ENCODE measurements around the gene GSE1. TPM values are rescaled to one million over a fixed set of nuclear protein-coding genes. Genes with fewer than 3 reads are reported as not detected.
A peak's percentile ranks its signal among the peaks of the same experiment; 100 is the strongest.

The GSE1 gene
- total and polyA plus RNA-seq, 2 of the 13 experiments (the other 11 are each of a cell fraction or from before 2014, with no cell fraction given), result 16.1 to 31.2 TPM

DNA sequence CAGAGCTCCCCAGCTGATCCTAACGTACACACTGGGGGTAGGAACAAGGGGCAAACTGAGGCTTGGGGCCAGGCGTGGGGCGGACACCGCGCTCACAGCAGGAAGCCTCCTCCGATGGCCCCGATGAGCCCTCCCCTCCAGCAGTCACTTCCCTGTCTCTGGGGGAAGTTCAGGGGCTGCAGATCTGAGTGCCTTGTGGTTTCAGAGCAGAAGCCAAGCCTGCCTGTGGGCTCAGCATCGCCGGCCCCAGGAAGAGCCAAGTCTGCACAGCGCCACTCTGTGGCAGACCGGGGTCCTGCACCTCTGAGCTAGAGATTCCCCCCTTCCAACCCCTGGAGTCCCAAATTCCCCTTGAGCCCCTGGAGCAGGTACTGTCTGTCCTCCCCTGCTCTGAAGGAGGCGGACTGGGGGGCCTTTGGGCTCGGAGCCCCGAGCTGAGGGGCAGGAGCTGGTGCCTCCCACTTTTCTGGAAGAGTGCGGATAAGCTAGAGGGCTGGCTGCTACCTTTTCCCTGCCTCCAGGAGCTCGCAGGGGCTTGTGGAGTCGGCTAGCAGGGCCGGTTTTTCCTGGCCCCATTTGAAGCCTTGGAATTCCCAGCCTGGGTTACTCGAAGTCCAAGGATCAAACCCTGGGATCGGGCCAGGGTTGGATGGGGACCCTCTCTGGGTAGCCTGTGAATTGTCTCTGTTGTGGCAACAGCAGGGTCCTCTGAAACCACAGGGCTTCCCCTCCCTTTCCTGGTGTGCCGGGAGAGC lies 2.9 kb downstream of the GSE1 start (continued):
- TF ChIP-seq ZNF790 (CRISPR knock-in tag; IDR thresholded peaks at IDR 0.05; ENCODE audit: borderline replicate concordance) (no peak), SALL1 (CRISPR knock-in tag; IDR thresholded peaks at IDR 0.05) (no peak), SRSF1 (optimal IDR thresholded peaks at IDR 0.05; ENCODE audit: low read depth, low read length) (no peak), ZNF792 (CRISPR knock-in tag; IDR thresholded peaks at IDR 0.05) (peak; percentile 33; the same call in 1 of the 2 replicates), RAD51 (IDR thresholded peaks at IDR 0.05; ENCODE audit: borderline replicate concordance) (no peak), SRF (IDR thresholded peaks at IDR 0.05; ENCODE audit: low read depth, low read length) (no peak), MYNN (CRISPR knock-in tag; IDR thresholded peaks at IDR 0.05; ENCODE audit: low read depth) (no peak), ZFP91 (CRISPR knock-in tag; IDR thresholded peaks at IDR 0.05; ENCODE audit: borderline replicate concordance) (0 out of 2 replicates have a peak, but pooled peaks have one; percentile 3), TCF7 (IDR thresholded peaks at IDR 0.05; ENCODE audit: low read depth) (no peak), ZNF160 (CRISPR knock-in tag; IDR thresholded peaks at IDR 0.05) (no peak), NAIF1 (CRISPR knock-in tag; IDR thresholded peaks at IDR 0.05; ENCODE audit: borderline replicate concordance) (no peak), RAD21 (CRISPR knock-in tag; IDR thresholded peaks at IDR 0.05) (peak; percentile 70), ZNF577 (CRISPR knock-in tag; IDR thresholded peaks at IDR 0.05; ENCODE audit: borderline replicate concordance, low read depth) (no peak), ZC3H4 (CRISPR knock-in tag; IDR thresholded peaks at IDR 0.05; ENCODE audit: borderline replicate concordance) (no peak), MTF1 (CRISPR knock-in tag; IDR thresholded peaks at IDR 0.05) (no peak), ZNF816 (CRISPR knock-in tag; IDR thresholded peaks at IDR 0.05; ENCODE audit: borderline replicate concordance) (no peak), KAT8 (CRISPR knock-in tag; IDR thresholded peaks at IDR 0.05) (no peak), SKIL (CRISPR knock-in tag; IDR thresholded peaks at IDR 0.05; ENCODE audit: borderline replicate concordance) (no peak), HOXA5 (CRISPR knock-in tag; IDR thresholded peaks at IDR 0.05) (0 out of 2 replicates have a peak, but pooled peaks have one; percentile 49), THYN1 (CRISPR knock-in tag; IDR thresholded peaks at IDR 0.05; ENCODE audit: borderline replicate concordance, low read depth) (0 out of 2 replicates have a peak, but pooled peaks have one; percentile 33), THAP8 (CRISPR knock-in tag; IDR thresholded peaks at IDR 0.05; ENCODE audit: borderline replicate concordance) (no peak), ARNT (IDR thresholded peaks at IDR 0.05) (no peak), TARDBP (CRISPR knock-in tag; IDR thresholded peaks at IDR 0.05) (0 out of 2 replicates have a peak, but pooled peaks have one; percentile 52), ZMAT5 (CRISPR knock-in tag; IDR thresholded peaks at IDR 0.05; ENCODE audit: borderline replicate concordance, low read depth) (no peak)
